Left ventricle myocardium superior (tissue), 1 donor: Measurements from ENCODE around the gene LSM14B. TPM values are rescaled to one million over a fixed set of nuclear protein-coding genes. Genes with fewer than 3 reads are reported as not detected.
"Not testable (repeated sequence)": the region's sequence is repeated elsewhere in the genome, so short reads cannot be mapped to it uniquely, and the experiment has no call there.

Experiments used
- ATAC-seq: fragments of 200-7000 bp; cut with Tn5 transposase; one replicate; pipeline ENCODE4 v1.9.1; 2020; ENCODE audit warnings: mild to moderate bottlenecking, moderate library complexity
- DNase-seq: peaks from one replicate; pipeline ENCODE4 v3.0.0-alpha.2; 2020
- intact Hi-C: fragments of 100-400 bp; cut with micrococcal nuclease; formaldehyde crosslinking; loops from one replicate; pipeline ENCODE4 v1.11.0; 2022
- total RNA-seq: library from RNA; stranded (reverse); fragmentation: NEBNext Ultra II Directional; extraction: Animal tissue kit (Norgen Biotek cat#: 25700); gene quantifications from one replicate; pipeline ENCODE4 v1.2.1, GENCODE V29; 2021
- donor health status: DM: no; HTN: yes; CAD: no; lungs with severe emphysema.

Gene LSM14B
- total RNA-seq, 1 donor from 2014 or later: 58.4 TPM

DNA sequence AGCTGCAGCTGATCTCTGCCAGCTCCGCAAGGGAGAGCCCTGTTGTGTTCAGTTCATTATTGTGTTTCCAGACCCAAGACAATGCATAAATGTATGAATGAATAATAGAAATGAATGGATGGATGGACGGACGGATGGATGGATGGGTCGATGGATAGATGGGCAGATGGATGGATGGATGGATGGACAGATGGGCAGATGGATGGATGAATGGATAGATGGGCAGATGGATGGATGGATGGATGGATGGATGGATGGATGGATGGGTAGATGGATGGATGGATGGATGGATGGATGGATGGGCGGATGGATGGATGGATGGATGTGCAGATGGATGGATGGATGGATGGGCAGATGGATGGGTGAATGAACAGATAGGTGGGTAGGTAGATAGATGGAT lies 16.7 kb upstream of the LSM14B start:
- no peak for ATAC-seq
- intact Hi-C loops: no loop called here

DNA sequence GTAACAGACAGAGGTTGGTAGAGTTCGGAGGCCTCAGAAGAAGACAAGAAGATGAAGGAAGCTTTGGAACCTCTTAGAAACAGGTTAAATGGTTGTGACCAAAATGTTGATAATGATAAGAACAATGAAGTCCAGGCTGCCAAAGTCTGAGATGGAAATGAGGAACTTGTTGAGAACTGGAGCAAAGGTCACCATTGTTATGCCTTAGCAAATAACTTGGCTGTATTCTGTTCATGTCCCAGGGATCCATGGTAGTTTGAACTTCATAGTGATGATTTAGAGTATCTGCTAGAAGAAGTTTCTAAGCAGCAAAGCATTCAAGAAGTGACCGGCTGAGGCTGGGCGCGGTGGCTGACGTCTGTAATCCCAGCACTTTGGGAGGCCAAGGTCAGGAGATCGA lies 11.1 kb upstream of the LSM14B start:
- intact Hi-C loops: no loop called here
- DNase-seq (no peak), ATAC-seq (no peak)

More for the DNA sequence above, 16.7 kb upstream of the LSM14B start:
- no peak for DNase-seq

DNA sequence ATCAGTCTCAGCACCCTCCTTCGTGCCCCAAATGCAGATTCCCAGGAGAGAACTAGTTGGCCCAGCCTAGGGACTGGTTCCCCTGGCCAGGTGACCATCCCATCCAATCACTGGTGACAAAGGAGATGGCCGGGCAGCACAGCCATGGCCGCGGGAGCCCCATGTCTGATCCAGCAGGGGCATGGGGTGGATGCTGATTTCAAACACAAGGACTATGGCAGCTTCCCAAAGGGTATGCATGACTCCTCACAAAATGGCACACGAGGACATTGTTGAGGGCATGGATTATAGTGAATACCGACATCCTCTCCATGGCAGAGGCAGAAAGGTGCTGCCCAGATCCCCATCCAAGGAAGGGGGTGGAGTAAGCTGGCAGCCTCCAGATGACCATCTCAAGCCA lies 9.9 kb upstream of the LSM14B start:
- intact Hi-C loops: no loop called here
- no peak for DNase-seq
- ATAC-seq: no peak

DNA sequence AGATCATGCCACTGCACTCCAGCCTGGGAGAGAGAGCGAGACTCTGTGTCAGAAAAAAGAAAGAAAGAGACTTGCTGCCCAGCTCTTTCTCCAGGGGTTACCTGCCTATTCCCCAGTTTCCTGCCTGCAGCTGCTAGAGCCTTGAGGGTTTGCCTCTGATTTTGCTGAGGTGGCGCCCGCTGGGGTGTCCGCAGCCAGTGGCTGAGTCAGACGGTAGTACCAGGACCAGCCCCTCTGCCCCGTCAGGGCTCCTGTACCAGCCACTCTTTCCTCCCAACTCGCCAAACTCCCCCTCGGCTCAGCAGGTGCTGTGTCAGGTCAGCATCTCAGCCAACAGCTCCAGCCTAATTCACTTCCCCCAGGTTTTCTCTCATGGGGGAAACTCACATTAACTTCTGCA lies 7.4 kb upstream of the LSM14B start:
- ATAC-seq (no peak), DNase-seq (no peak)
- intact Hi-C loops: no loop called here

DNA sequence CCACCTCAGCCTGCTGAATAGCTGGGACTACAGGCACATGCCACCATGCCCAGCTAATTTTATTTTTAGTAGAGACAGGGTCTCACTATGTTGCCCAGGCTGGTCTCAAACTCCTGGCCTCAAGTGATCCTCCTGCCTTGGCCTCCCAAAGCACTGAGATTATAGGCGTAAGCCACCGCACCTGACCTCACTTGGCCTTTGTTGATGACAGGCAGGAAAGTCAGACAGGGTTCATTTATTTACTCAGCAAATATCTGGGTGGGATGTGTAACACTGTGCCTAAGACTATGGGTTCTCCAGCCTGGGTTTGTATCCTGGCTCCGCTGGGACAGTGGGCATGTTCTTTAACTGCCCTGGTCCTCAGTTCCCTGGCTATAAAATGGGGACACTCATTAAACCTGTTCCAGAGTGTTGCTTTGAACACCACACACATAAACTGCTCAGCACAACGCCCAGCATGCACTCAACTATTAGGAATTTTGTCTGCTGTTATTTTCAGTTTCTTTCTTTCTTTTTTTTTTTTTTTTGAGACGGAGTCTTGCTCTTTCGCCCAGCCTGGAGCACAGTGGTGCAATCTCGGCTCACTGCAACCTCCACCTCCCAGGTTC lies 6.4 kb upstream of the LSM14B start:
- intact Hi-C loops, ATAC-seq, DNase-seq: not testable (repeated sequence)

DNA sequence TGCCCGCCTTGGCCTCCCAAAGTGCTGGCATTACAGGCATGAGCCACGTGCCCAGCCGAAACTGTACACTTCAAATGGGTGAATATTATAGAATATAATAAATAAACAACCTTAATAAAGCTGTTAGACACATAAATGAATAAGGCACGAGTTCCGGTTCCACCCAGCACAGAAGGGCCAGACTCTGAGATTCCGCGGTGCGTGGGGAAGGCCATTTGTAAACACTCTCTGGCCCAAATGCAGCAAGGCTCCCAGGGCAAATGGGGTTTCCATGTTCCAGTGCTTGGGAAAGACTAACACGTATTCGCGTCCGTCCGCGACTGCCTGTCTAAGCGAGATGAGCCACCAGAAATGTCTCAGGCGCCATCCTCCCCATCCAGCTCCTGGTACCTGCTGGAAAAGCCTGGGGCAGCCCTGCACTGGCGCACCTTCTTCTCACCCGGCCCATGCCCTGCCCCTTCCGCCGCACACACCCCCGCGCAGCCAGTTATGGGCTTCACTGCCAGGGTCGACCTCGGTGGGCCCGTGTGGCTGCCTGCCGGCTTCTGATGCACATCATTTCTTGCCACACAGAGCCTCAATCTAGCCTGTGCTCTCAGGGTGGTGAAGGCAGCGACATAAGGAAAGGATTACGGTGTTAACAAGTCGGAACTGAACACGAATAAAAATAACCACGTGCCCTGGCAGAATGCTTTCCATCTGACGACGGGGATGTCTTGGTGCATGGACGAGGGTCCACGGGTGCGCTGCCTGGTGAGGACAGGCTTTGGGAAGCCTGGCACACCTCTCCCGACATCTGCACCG lies 5.5 kb upstream of the LSM14B start:
- intact Hi-C loops: no loop called here
- ATAC-seq (no peak), DNase-seq (peak; percentile 32)

DNA sequence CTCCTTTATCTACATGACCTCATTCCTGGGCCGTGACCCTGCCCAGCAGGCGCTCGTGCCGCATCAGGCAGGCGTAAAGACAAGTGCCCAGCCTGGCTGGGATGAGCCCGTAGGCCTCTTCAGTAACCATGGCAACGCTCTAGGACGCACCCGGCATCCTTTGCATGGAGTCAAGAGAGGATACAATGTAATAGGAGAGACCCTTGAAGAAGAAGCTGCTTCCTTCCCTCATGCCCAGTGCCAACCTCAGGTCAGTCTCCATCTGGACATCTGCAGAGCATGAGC lies 5.0 kb upstream of the LSM14B start:
- intact Hi-C loops: no loop called here
- ATAC-seq: no peak
- no peak for DNase-seq

DNA sequence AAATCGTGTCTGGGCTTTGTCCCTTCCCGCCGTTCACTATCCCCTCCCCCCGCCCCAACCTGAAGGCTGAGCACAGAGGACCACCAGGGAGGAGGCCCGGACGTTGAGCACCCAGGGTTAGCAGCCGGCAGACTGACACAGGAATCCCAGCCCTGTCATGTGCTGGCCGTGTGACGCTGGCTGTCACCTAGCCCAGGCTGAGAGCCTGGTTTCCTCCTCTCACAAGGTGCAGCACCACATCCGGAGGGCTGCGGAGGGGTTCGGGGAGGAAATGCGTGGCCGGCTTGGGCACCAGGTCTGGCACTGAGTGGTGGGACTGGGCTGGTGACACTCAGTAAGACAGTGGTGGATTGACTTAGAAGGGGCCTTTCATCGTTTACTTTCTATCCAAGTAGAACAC lies 4.6 kb upstream of the LSM14B start:
- DNase-seq (peak; percentile 72), ATAC-seq (peak; percentile 13)
- intact Hi-C loops: no loop called here

DNA sequence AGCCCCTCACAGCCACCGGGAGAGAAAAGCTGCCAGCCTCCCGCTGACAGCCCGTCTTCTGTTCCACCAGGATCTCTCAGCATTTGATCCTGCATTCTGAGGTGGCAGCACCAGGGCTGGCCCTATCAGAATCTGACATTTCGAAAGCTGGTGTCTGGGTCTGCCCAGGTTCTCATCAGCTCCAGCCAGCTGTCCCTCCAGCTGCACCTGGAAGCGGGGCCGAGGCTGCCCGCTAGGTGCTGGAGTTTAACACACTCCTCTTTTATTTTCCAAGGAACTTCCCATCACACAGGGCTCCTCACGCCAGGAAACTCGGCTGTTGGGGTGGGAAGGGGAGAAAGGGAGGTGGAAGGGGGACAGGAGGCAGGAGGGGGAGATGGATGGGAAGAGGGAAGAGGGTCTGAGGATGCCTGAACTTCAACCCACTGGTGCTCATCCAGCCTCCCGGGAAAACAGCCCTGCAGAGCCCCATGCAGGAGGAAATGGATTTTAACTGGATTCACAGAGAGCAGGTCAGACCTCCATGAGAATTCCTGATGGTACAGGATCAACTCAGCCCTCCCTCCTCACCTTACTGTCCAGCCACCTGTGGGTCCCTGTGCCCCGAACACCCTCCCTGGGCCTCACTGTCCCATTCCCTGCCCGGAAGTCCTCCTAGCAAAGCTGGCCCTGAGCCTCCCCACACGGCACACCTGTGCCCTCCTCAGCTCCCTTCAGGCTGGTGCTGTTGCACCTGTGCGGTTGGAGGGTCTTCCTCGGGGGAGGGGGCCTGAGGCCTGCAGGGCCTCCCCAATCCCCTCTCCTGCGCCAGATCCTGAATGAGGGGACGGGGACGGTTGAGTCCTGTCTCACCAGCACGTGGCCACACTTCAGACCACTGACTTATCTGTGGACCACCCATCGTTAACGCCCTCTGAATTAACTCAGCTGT lies 3.9 kb upstream of the LSM14B start:
- ATAC-seq (no peak), DNase-seq (no peak)
- intact Hi-C loops: no loop called here

DNA sequence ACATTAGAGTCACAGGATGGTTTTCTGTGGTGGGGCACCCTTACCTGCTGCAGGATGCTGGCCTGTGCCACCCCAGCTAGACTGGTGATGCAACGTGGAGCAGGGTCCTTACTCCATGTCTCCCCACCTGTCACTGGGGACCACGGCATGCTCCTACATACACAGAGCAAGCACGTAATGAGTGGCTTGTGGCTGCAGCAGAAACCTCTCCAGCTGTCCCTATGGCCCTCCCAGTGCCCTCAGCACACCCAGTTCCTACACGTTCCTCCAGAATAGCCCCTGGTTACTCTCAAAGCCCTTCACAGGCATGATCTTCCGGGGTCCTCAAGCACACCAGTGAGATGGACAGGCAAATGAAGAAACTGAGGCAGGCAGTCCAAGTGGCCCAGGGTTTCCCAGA lies 3.2 kb upstream of the LSM14B start:
- no peak for ATAC-seq
- intact Hi-C loops: no loop called here
- no peak for DNase-seq

DNA sequence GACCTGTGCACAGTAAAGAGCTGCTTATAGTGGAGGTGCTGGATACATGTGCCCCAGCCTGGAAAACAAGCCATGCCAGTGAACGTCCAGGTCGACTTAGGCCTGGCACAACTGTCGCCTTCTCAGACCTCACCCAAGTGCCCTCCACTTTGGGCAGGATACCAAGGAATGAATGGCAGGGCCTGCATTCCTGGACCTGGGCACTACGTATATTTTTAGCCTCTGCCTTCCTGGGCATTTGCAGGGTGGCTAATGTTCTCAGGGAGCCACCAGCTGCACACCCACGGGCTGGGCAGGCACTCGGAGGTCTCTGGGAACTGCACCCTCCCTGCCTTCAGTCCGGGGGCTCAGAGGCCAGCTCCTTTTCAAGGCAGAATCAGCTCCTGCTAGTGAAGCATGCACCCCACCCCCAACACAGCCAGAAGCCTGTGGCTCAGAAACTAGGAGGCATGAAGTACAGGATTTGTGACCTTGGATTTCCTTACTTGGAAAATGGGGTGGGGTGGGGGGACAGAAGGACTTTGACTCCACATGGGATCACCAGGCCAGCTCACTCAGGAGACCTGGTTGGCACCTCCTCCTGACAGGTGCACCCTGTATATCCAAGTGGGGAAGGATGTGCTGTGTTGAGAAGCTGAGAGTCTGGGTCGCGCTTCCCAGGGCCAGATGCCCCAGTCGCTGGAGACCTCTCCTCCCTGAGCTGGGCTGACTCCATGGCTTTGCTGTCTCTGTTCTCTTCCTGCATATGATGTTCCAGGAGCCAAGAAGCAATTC lies 2.5 kb upstream of the LSM14B start:
- ATAC-seq (peak; percentile 42), DNase-seq (peak; percentile 69)
- intact Hi-C loops: loop anchor here (10.0 kb wide), 1 partner anchor 55 kb away; the partner anchor contains the start of gene TAF4

DNA sequence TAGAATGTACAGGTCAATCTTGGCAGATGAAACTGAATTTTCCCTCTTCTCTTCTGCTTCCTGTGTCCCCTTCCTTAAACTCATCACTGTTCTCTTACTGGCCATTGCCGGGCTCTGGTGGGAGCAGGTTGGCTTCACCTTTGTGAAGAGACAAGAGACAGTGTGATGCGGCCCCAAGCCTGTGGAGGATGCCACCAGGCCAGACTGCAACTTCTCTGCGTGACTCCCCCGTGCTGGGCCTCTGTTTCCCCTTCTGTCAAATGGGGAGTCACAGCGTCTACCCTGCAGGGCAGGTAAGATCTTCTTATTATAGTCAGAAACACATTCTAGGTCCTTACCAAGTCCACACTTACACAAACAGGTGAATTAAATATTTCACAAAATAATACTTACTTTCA lies 1.9 kb upstream of the LSM14B start:
- intact Hi-C loops: loop anchor here (10.0 kb wide), 1 partner anchor 56 kb away; the partner anchor contains the start of gene TAF4
- no peak for DNase-seq
- ATAC-seq: no peak

DNA sequence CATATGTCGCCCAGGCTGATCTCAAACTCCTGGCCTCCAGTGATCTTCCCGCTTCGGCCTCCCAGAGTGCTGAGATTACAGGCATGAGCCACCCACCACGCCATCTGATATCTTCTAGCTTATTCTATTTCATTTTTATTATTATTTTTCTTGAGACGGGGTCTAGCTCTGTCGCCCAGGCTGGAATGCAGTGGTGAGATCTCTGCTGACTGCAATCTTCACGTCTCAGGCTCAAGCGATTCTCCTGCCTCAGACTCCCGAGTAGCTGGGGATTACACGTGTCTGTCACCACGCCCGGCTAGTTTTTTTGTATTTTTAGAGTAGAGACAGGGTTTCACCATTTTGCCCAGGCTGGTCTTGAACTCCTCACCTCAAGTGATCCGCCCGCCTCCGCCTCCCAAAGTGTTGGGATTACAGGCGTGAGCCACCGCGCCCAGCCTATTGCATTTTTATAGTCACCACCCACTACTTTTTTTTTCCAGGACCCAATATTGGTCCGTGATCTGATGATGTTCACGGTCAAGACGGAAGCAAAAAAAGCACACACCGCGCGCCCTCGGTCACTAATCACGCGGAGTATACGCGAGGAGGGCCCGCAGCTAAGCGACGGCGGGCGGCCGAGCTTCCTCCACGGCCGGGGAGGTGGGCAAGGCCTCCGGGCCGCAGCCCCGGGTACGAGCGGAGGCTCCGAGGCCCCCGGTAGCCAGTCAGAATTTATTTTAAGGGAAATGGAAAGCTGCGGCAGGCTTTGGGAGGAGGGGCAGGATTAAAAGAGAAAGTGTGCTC lies 1.1 kb upstream of the LSM14B start:
- no peak for DNase-seq
- intact Hi-C loops: loop anchor here (10.0 kb wide), 1 partner anchor 56 kb away; the partner anchor contains the start of gene TAF4
- ATAC-seq: no peak

DNA sequence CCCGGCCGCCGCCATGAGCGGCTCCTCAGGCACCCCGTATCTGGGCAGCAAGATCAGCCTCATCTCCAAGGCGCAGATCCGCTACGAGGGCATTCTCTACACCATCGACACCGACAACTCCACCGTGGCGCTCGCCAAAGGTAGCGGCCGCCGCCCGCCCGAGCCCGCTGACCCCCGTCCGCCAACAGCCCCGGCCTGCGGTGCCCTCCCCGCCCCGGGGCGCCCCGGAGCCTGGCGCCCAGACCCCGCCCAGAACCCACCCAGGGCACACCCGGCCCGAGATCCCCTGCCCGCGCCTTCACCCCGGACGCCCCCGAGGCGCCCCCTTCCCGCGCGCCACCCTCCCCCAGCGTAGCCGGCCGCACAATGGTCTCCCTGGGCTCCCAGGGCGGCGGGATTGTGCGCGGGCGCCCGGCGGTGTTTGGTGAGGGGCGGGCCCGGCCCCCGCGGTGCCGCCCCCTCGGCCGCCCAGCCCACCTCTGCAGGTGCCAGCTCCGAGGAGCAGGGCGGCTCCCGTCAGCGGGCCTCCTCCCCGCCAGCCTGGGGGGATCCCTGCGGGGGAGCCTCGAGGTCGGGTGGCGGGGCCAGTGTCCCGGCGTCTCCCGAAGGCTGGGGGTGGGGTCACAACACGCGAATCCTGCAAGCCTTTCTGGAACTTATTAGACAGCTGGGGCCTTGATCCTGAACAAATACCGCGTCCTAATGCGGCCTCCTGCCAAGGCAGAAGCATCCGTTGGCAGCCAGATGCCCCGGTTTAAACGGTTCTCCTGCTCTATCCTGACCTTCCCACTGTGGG lies 577 bp downstream of the LSM14B start:
- intact Hi-C loops: loop anchor here (10.0 kb wide), 1 partner anchor 58 kb away; the partner anchor contains the start of gene TAF4
- DNase-seq (peak; percentile 62), ATAC-seq (peak; percentile 4)

DNA sequence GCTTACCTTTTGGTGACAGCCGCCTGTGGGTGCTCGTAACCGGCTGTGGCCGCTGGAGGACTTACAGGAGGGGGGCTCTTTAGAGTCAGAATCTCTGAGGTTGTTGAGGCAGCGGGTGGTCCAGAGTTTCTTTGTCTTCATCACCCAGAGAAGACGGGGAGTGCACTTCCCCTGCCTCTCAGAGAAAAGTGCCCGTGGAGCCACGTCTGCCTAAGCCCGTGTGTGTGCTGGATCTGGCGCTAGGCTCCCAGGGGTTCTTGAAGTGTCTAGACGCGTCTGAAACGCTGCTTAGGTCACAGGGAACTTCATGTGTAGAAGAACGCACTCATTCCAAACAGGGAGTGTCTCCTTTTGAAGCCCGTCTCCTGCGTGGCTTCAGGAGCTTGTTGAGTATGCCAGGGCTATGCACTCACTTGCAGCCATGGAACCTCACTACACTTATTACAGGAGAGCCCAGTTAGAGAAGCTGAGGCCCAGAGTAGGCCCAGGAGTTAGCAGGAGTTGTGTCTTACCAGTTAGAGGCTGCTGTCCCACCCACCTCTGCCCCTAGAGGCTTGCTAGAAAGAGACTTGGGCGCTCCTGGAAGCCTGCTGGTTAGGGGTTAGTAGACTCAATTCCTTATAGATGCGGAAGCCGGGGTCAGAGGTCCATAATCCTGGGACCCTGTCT lies 1.3 kb downstream of the LSM14B start:
- no peak for DNase-seq
- intact Hi-C loops: loop anchor here (10.0 kb wide), 1 partner anchor 59 kb away; the partner anchor contains the start of gene TAF4
- ATAC-seq: no peak

DNA sequence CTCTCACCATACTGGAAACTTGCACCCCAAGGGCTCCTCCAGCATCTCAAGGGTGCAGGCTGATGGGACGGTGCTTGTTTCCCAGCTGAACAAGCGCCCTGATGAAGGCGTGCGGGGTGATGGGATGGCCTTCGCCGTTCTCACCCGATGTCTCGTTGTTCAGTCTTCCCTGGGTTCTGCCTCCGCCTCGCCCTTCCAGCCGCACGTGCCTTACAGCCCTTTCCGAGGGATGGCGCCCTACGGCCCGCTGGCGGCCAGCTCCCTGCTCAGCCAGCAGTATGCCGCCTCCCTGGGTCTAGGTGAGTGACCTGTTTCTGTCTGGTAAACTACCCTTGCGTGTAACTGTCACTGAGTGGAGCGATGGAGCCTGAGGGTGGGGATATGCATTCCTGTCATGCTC lies 3.9 kb downstream of the LSM14B start:
- no peak for DNase-seq
- intact Hi-C loops: loop anchor here (10.0 kb wide), 1 partner anchor 61 kb away; the partner anchor contains the start of gene TAF4
- no peak for ATAC-seq

DNA sequence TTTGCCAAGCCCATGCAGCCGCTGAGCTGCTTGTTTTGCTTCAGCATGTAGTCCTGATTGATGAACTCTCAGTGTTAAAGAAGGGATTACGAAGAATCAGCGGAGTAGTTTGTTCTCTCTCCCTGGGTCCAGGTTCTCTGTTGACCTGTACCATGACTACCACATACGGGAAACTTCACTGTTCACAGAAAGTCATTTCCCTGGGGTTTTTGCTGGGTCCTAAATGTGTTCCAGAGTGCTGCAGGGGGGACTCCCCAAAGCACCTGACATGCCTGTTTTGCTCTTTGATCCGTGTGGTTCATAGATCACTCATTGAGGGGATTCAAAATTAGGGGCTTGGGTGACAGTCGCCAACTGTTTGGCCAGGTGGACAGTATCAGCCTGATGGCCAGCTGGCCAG lies 5.5 kb downstream of the LSM14B start:
- intact Hi-C loops: loop anchor here (10.0 kb wide), 1 partner anchor 63 kb away; the partner anchor contains the start of gene TAF4
- DNase-seq: no peak
- ATAC-seq: no peak
